IMR-90 (cell line): ENCODE data around the gene PLIN4. TPM values are rescaled to one million over a fixed set of nuclear protein-coding genes. Genes with fewer than 3 reads are reported as not detected.

Experiments used
- ATAC-seq: fragments of 200-7000 bp; cut with Tn5 transposase; 2 replicates; pipeline ENCODE4 v1.9.1; 2020; ENCODE audit warnings: low read depth, mild to moderate bottlenecking, moderate library complexity
- BruUV-seq: library from RNA; stranded (reverse); fragments of 400-500 nt; replicated peaks from 2 replicates; lab custom pipeline; 2021; lab: Mats Ljungman, UMichigan
- CTCF ChIA-PET: fragments of 300-600 bp; formaldehyde crosslinking; extraction: SDS; loops from one replicate; lab custom pipeline; 2021; ENCODE audit warnings: antibody characterized with exemption; lab: Yijun Ruan, JAX
- POLR2A ChIA-PET: fragments of 300-600 bp; sonication (Branson Sonifier 250); formaldehyde crosslinking; loops from one replicate; lab custom pipeline; 2022; ENCODE audit warnings: antibody characterized with exemption; ENCODE audit not compliant: unreplicated experiment; lab: Charles Lee
- DNase-seq: peaks from one replicate; pipeline ENCODE4 v3.0.0; 2013
- H2AFZ ChIP-seq: replicated peaks from 2 replicates; pipeline ENCODE3; 2013; ENCODE audit warnings: low read length, mild to moderate bottlenecking; ENCODE audit not compliant: poor library complexity
- H2AK5ac ChIP-seq: 2 replicates; pipeline ENCODE4 v1.6.1; 2013; ENCODE audit warnings: low read depth, low read length, inconsistent platforms
- H2AK9ac ChIP-seq: replicated peaks from 2 replicates; pipeline ENCODE3; 2013; ENCODE audit warnings: mild to moderate bottlenecking, low read depth, low read length, moderate library complexity; ENCODE audit not compliant: poor library complexity
- H2BK120ac ChIP-seq: 2 replicates; pipeline ENCODE4 v1.6.1; 2013; ENCODE audit warnings: low read depth, low read length, inconsistent platforms
- H2BK15ac ChIP-seq: 3 replicates; pipeline ENCODE4 v1.6.1; 2013; ENCODE audit warnings: low read depth, low read length, inconsistent platforms
- H2BK20ac ChIP-seq: 2 replicates; pipeline ENCODE4 v1.6.1; 2013; ENCODE audit warnings: low read depth, mild to moderate bottlenecking, inconsistent platforms, low read length, moderate library complexity
- H2BK5ac ChIP-seq: 2 replicates; pipeline ENCODE4 v1.6.1; 2013; ENCODE audit warnings: mild to moderate bottlenecking, low read depth, low read length, inconsistent platforms; ENCODE audit not compliant: poor library complexity, severe bottlenecking
- H3K14ac ChIP-seq: replicated peaks from 2 replicates; pipeline ENCODE4 v1.6.1; 2013; ENCODE audit warnings: low read depth, low read length, inconsistent platforms
- H3K18ac ChIP-seq: 2 replicates; pipeline ENCODE4 v1.6.1; 2013; ENCODE audit warnings: low read depth, low read length, control low read depth
- H3K23ac ChIP-seq: 2 replicates; pipeline ENCODE4 v1.6.1; 2013; ENCODE audit warnings: low read depth, low read length, inconsistent platforms
- H3K27ac ChIP-seq: 2 replicates; pipeline ENCODE4 v1.5.1; 2013; ENCODE audit warnings: mild to moderate bottlenecking, control low read depth, low read length; ENCODE audit not compliant: insufficient read depth
- H3K27me3 ChIP-seq: 2 replicates; pipeline ENCODE4 v1.6.1; 2013; ENCODE audit warnings: low read length; ENCODE audit not compliant: control insufficient read depth, insufficient read depth
- H3K36me3 ChIP-seq: 2 replicates; pipeline ENCODE4 v1.6.1; 2013; ENCODE audit warnings: low read length, mixed read lengths; ENCODE audit not compliant: control insufficient read depth, insufficient read depth
- H3K4ac ChIP-seq: 2 replicates; pipeline ENCODE4 v1.6.1; 2013; ENCODE audit warnings: low read depth, low read length, inconsistent platforms
- H3K4me1 ChIP-seq: 2 replicates; pipeline ENCODE4 v1.6.1; 2013; ENCODE audit warnings: low read length, mixed read lengths; ENCODE audit not compliant: control insufficient read depth, insufficient read depth
- H3K4me2 ChIP-seq: 2 replicates; pipeline ENCODE4 v1.6.1; 2013; ENCODE audit warnings: low read depth, mild to moderate bottlenecking, control low read depth, low read length, moderate library complexity
- H3K4me3 ChIP-seq: 2 replicates; pipeline ENCODE4 v1.5.1; 2013; ENCODE audit warnings: low read depth, mild to moderate bottlenecking, control low read depth, low read length, moderate library complexity; ENCODE audit not compliant: insufficient read depth
- H3K56ac ChIP-seq: 2 replicates; pipeline ENCODE4 v1.6.1; 2013; ENCODE audit warnings: low read length, inconsistent platforms; ENCODE audit not compliant: insufficient read depth; ENCODE audit errors: extremely low read depth
- H3K79me1 ChIP-seq, 2 experiments: 2 replicates each; pipeline ENCODE4 v1.6.1; 2013; ENCODE audit warnings: low read length in 2 of 2, inconsistent platforms in 1 of 2, low read depth in 1 of 2
- H3K9ac ChIP-seq: 2 replicates; pipeline ENCODE4 v1.6.1; 2013; ENCODE audit warnings: low read depth, low read length, control low read depth
- H3K9me1 ChIP-seq: 2 replicates; pipeline ENCODE4 v1.6.1; 2013; ENCODE audit warnings: low read length, inconsistent platforms; ENCODE audit not compliant: insufficient read depth
- H3K9me3 ChIP-seq: 2 replicates; pipeline ENCODE4 v1.6.1; 2013; ENCODE audit warnings: low read length; ENCODE audit not compliant: control insufficient read depth, insufficient read depth
- H4K20me1 ChIP-seq: 2 replicates; pipeline ENCODE4 v1.6.1; 2013; ENCODE audit warnings: low read length, inconsistent platforms; ENCODE audit not compliant: insufficient read depth
- H4K5ac ChIP-seq: 2 replicates; pipeline ENCODE4 v1.6.1; 2013; ENCODE audit warnings: mild to moderate bottlenecking, low read depth, low read length, control low read depth
- H4K8ac ChIP-seq, 2 experiments: 2 replicates each; pipeline ENCODE4 v1.6.1; 2013; ENCODE audit warnings: low read depth in 2 of 2, low read length in 2 of 2, control low read depth in 1 of 2, inconsistent platforms in 1 of 2
- H4K91ac ChIP-seq: 2 replicates; pipeline ENCODE4 v1.6.1; 2013; ENCODE audit warnings: low read depth, low read length, inconsistent platforms; ENCODE audit not compliant: insufficient read depth
- BHLHE40 ChIP-seq: fragments of 150-350 bp; IDR thresholded peaks from 2 replicates; pipeline ENCODE4 v1.6.1; 2016; ENCODE audit warnings: mild to moderate bottlenecking, low read depth, low read length
- CEBPB ChIP-seq: IDR thresholded peaks from 2 replicates; pipeline ENCODE4 v1.6.1; 2012; ENCODE audit warnings: low read depth, low read length, improper control_type of control experiment
- CHD1 ChIP-seq: IDR thresholded peaks from 2 replicates; pipeline ENCODE4 v1.6.1; 2012; ENCODE audit warnings: low read depth, low read length, improper control_type of control experiment
- CTCF ChIP-seq: conservative IDR thresholded peaks from 2 replicates; pipeline ENCODE4 v1.5.1; 2012; ENCODE audit warnings: mild to moderate bottlenecking, low read depth, low read length, improper control_type of control experiment
- FOS ChIP-seq: fragments of 150-350 bp; IDR thresholded peaks from 2 replicates; pipeline ENCODE4 v1.6.1; 2016; ENCODE audit warnings: low read depth, low read length
- MAZ ChIP-seq: IDR thresholded peaks from 2 replicates; pipeline ENCODE4 v1.6.1; 2012; ENCODE audit warnings: low read depth, mild to moderate bottlenecking, low read length, improper control_type of control experiment, moderate library complexity, borderline replicate concordance
- MXI1 ChIP-seq: IDR thresholded peaks from 2 replicates; pipeline ENCODE4 v1.6.1; 2012; ENCODE audit warnings: low read depth, mild to moderate bottlenecking, low read length, moderate library complexity, borderline replicate concordance
- NFE2L2 ChIP-seq: fragments of 150-350 bp; IDR thresholded peaks from 2 replicates; pipeline ENCODE4 v1.6.1; 2016; ENCODE audit warnings: low read depth, mild to moderate bottlenecking, low read length
- POLR2A ChIP-seq: IDR thresholded peaks from 2 replicates; pipeline ENCODE4 v1.6.1; 2012; ENCODE audit warnings: mild to moderate bottlenecking, low read depth, low read length
- RCOR1 ChIP-seq: IDR thresholded peaks from 2 replicates; pipeline ENCODE4 v1.6.1; 2012; ENCODE audit warnings: mild to moderate bottlenecking, low read length, improper control_type of control experiment; ENCODE audit not compliant: insufficient replicate concordance
- RFX5 ChIP-seq: IDR thresholded peaks from 2 replicates; pipeline ENCODE4 v1.8.0; 2012; ENCODE audit warnings: low read depth, mild to moderate bottlenecking, low read length, moderate library complexity
- SMC3 ChIP-seq: fragments of 150-350 bp; IDR thresholded peaks from 2 replicates; pipeline ENCODE4 v1.6.1; 2016; ENCODE audit warnings: low read depth, mild to moderate bottlenecking, antibody characterized with exemption, low read length, moderate library complexity
- WGBS, 2 experiments: methylation state at CpG; one replicate each; pipeline versions ENCODE4 v1.1.5 to v1.1.7; 2013; ENCODE audit warnings: missing lambda C conversion rate in 2 of 2; ENCODE audit not compliant: insufficient read length in 1 of 2; ENCODE audit errors: extremely low coverage in 2 of 2; 5-methylcytosine and 5-hydroxymethylcytosine counted together
- dilution Hi-C: fragments of 300-500 bp; cut with HindIII; formaldehyde crosslinking; loops from one replicate; pipeline ENCODE4 v1.14.3; 2018; ENCODE audit warnings: low sequenced_read_pairs; ENCODE audit not compliant: unreplicated experiment
- in situ Hi-C: fragments of 300-500 bp; cut with MboI; formaldehyde crosslinking; loops from 3 replicates; pipeline ENCODE4 v1.14.3; 2019; ENCODE audit warnings: low sequenced_read_pairs, inconsistent platforms, mixed read lengths
- intact Hi-C: fragments of 100-400 bp; cut with micrococcal nuclease; formaldehyde crosslinking; loops from 2 replicates; pipeline ENCODE4 v1.10.0; 2022
- polyA plus RNA-seq, 3 experiments: library from polyadenylated mRNA; depleted of rRNA; stranded (reverse); fragments of >200 nt; gene quantifications; 2 replicates each; pipeline ENCODE4 v1.2.3, GENCODE V29; 2012; ENCODE audit warnings: low replicate concordance in 1 of 3
- total RNA-seq: library from RNA; depleted of rRNA; stranded (reverse); fragments of >200 nt; gene quantifications from 2 replicates; pipeline ENCODE4 v1.2.3, GENCODE V29; 2012
- TF ChIP-seq, protein P1 (sequence below): fragments of 150-350 bp; IDR thresholded peaks from 2 replicates; pipeline ENCODE4 v1.6.1; 2017; ENCODE audit warnings: mild to moderate bottlenecking, antibody characterized with exemption, low read length, low read depth

PLIN4 gene
- total and polyA plus RNA-seq, 2 of the 4 experiments (the other 2 are of a cell fraction), result under 0.01 to 0.09 TPM

DNA sequence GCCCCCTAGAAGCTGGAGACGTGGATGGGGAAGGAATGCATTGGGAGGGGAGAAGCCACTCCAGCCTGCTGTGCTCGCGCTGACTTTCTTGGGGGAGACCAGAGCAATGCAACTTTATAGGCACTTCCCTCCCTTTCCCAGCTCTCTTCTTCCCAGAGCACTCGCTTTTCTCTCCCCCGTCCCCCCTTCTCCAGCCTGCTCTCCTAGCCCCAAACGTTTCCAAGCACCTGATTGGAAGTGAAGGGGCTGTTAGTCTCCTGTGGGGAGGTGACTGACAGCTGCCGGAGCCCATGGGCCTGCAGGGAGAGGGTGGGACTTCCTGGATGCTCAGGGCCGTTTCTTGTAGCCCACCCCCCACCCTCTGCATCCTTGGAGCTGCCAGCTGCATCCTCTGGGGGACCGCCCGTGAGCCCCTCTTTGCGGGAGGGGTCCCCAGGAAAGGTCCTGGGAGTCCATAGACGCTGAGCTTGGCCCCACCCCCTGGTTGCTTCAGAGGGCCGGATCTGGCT lies 43.7 kb downstream of the PLIN4 start (continued):
- no peak for TF ChIP-seq RFX5

- POLR2A ChIA-PET, result no interaction called here
- no peak overlapping the region for H3K18ac ChIP-seq
- TF ChIP-seq NFE2L2 (no peak), CEBPB (no peak), POLR2A (no peak), FOS (no peak), CHD1 (no peak), RFX5 (no peak), MAZ (no peak), RCOR1 (no peak), MXI1 (no peak), SMC3 (no peak), CTCF (no peak), BHLHE40 (no peak)
- TF ChIP-seq, protein P1, sequence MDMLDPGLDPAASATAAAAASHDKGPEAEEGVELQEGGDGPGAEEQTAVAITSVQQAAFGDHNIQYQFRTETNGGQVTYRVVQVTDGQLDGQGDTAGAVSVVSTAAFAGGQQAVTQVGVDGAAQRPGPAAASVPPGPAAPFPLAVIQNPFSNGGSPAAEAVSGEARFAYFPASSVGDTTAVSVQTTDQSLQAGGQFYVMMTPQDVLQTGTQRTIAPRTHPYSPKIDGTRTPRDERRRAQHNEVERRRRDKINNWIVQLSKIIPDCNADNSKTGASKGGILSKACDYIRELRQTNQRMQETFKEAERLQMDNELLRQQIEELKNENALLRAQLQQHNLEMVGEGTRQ, result no peak
Measured at GRCh38 chr19:4473763-4474513, 44.3 kb downstream of the PLIN4 start.

More at GRCh38 chr19:4473763-4474513, 44.3 kb downstream of the PLIN4 start:
- Histone ChIP-seq H3K23ac (peak overlapping the region; percentile 86; the same call in 1 of the 2 replicates), H2AK5ac (peak overlapping the region; percentile 66; the same call in 1 of the 2 replicates), H3K79me1 (peaks cover 7 to 43% of the 10 kb centered on the region in 2 experiments), H3K4me2 (peak overlapping the region; percentile 89), H3K27ac (peak overlapping the region; percentile 54), H3K4ac (peak overlapping the region; percentile 74), H4K91ac (peak overlapping the region; percentile 43; the same call in 1 of the 2 replicates), H2BK120ac (no peak overlapping the region), H2BK5ac (no peak overlapping the region), H2AFZ (peak overlapping the region; percentile 90), H3K9ac (peak overlapping the region; percentile 21), H2AK9ac (peak overlapping the region; percentile 87), H4K8ac (peak overlapping the region in 1 of 2 experiments; percentile 93; a peak in 2 of 4 replicates), H3K56ac (peak overlapping the region; percentile 17; the same call in 1 of the 2 replicates), H4K5ac (peak overlapping the region; percentile 5), H3K36me3 (peaks cover 24% of the 10 kb centered on the region), H3K9me3 (no peaks in the 10 kb centered on the region), H3K27me3 (no peaks in the 10 kb centered on the region), H2BK15ac (no peak overlapping the region), H3K4me3 (peak overlapping the region; percentile 43), H3K4me1 (peaks cover 4% of the 10 kb centered on the region), H2BK20ac (no peak overlapping the region), H4K20me1 (peaks cover 18% of the 10 kb centered on the region), H3K14ac (peak overlapping the region; percentile 69), H3K9me1 (0 out of 2 replicates have a peak, but pooled peaks cover 2% of the 10 kb centered on the region)
- dilution Hi-C loops (no loop called here), in situ Hi-C loops (no loop called here), intact Hi-C loops (loop anchor here (5.0 kb wide), 1 partner anchor 163 kb away; the partner anchor contains the start of gene TNFAIP8L1)
- CTCF ChIA-PET, result no interaction called here
- no peak for DNase-seq
- BruUV-seq, result no TSS peak
- ATAC-seq, result no peak
- WGBS, 2 experiments, result 35% methylated on average over 4 of the region's 23 CpGs; no CpG with 5 or more reads in 1 of the 2 experiments
